A549 (cell line): ENCODE measurements around the gene RNF128. TPM values are rescaled to one million over a fixed set of nuclear protein-coding genes. Genes with fewer than 3 reads are reported as not detected.
"Not testable (repeated sequence)": the region's sequence is repeated elsewhere in the genome, so short reads cannot be mapped to it uniquely, and the experiment has no call there.

Source experiments
- ATAC-seq, 2 experiments: fragments of 200-7000 bp in 1 of 2; fragments of >200 bp in 1 of 2; cut with Nextera tagmentation in 1 of 2; cut with Tn5 transposase in 1 of 2; 3 replicates each; pipeline versions ENCODE4 v1.8.0 to v1.9.1; 2018 to 2020; ENCODE audit warnings: mild to moderate bottlenecking in 1 of 2, moderate library complexity in 1 of 2
- CTCF ChIA-PET: fragments of 300-600 bp; sonication (Branson Sonifier 250); formaldehyde crosslinking; extraction: SDS; loops from one replicate; lab custom pipeline; 2021; ENCODE audit warnings: antibody characterized with exemption, inconsistent platforms; lab: Yijun Ruan, JAX
- POLR2A ChIA-PET: fragments of 350-600 bp; formaldehyde crosslinking; extraction: SDS; loops from one replicate; lab custom pipeline; 2021; ENCODE audit warnings: antibody characterized with exemption, inconsistent platforms; lab: Yijun Ruan, JAX
- DNase-seq, 2 experiments: peaks; one replicate each; pipeline versions ENCODE4 v3.0.0 to v3.0.0-alpha.2; 2011 to 2016; ENCODE audit warnings: low read depth in 1 of 2, low spot score in 1 of 2
- FAIRE-seq: peaks from 2 replicates; lab custom pipeline; 2011; peaks lifted over from hg19 to GRCh38; lab: Jason Lieb, UNC
- H3K27ac ChIP-seq, 2 experiments: fragments of >200 bp; sonication (Bioruptor Twin); formaldehyde crosslinking; 3 replicates each; pipeline ENCODE4 v1.5.1; 2016 to 2017
- H3K4me1 ChIP-seq: fragments of >200 bp; sonication (Bioruptor Twin); formaldehyde crosslinking; 3 replicates; pipeline ENCODE4 v1.6.1; 2016
- H3K4me2 ChIP-seq: fragments of >200 bp; sonication (Bioruptor Twin); formaldehyde crosslinking; 3 replicates; pipeline ENCODE4 v1.6.1; 2016
- H3K4me3 ChIP-seq: fragments of >200 bp; sonication (Bioruptor Twin); formaldehyde crosslinking; 3 replicates; pipeline ENCODE4 v1.5.1; 2016
- H3K9me3 ChIP-seq: fragments of >200 bp; sonication (Bioruptor Twin); formaldehyde crosslinking; 3 replicates; pipeline ENCODE4 v1.6.1; 2016
- BCL3 ChIP-seq: fragments of >200 bp; sonication (Bioruptor Twin); formaldehyde crosslinking; IDR thresholded peaks from 3 replicates; pipeline ENCODE4 v1.6.1; 2016
- CBX2 ChIP-seq: fragments of 200-600 bp; sonication (generic); IDR thresholded peaks from 2 replicates; pipeline ENCODE4 v1.6.1; 2016; ENCODE audit warnings: low read depth, mild to moderate bottlenecking, borderline replicate concordance
- CEBPB ChIP-seq, 2 experiments: fragments of >200 bp in 1 of 2; sonication (Bioruptor Twin) in 1 of 2; formaldehyde crosslinking in 1 of 2; IDR thresholded peaks; 2 replicates each; pipeline ENCODE4 v1.6.1; 2012 to 2016
- EHF ChIP-seq: fragments of 250-450 bp; sonication (Bioruptor Pico); IDR thresholded peaks from 2 replicates; pipeline ENCODE4 v1.5.0; 2020; ENCODE audit warnings: mild to moderate bottlenecking
- EHMT2 ChIP-seq: fragments of 200-600 bp; sonication (generic); IDR thresholded peaks from 2 replicates; pipeline ENCODE4 v1.6.1; 2016; ENCODE audit warnings: antibody characterized with exemption, low read depth, mild to moderate bottlenecking, moderate library complexity
- EP300 ChIP-seq, 2 experiments: fragments of >200 bp; sonication (Bioruptor Twin); formaldehyde crosslinking; IDR thresholded peaks; 2 replicates in 1 of 2; 3 replicates in 1 of 2; pipeline ENCODE4 v1.6.1; 2016 to 2017
- FOSL2 ChIP-seq, 2 experiments: fragments of 450-650 bp in 1 of 2; fragments of >200 bp in 1 of 2; sonication (Bioruptor Twin) in 1 of 2; formaldehyde crosslinking; IDR thresholded peaks; 2 replicates each; pipeline versions ENCODE4 v1.5.0 to v1.6.1; 2016 to 2020; ENCODE audit warnings: mild to moderate bottlenecking in 1 of 2, moderate library complexity in 1 of 2
- GATA3 ChIP-seq: IDR thresholded peaks from 2 replicates; pipeline ENCODE4 v1.6.1; 2012; ENCODE audit warnings: borderline replicate concordance
- NR3C1 ChIP-seq: fragments of >200 bp; sonication (Bioruptor Twin); formaldehyde crosslinking; IDR thresholded peaks from 3 replicates; pipeline ENCODE4 v1.6.1; 2017
- PBX3 ChIP-seq: IDR thresholded peaks from 2 replicates; pipeline ENCODE4 v1.6.1; 2012
- PHF8 ChIP-seq: fragments of 200-600 bp; sonication (generic); IDR thresholded peaks from 2 replicates; pipeline ENCODE4 v1.6.1; 2016; ENCODE audit warnings: low read depth, mild to moderate bottlenecking, antibody characterized with exemption, moderate library complexity, borderline replicate concordance
- RCOR1 ChIP-seq: fragments of 150-350 bp; IDR thresholded peaks from 2 replicates; pipeline ENCODE4 v1.6.1; 2014; ENCODE audit warnings: antibody characterized with exemption, low read length, low read depth
- SMC3 ChIP-seq: fragments of >200 bp; sonication (Bioruptor Twin); formaldehyde crosslinking; IDR thresholded peaks from 3 replicates; pipeline ENCODE4 v1.6.1; 2018; ENCODE audit warnings: inconsistent platforms
- ZFP36 ChIP-seq: fragments of 450-650 bp; IDR thresholded peaks from 2 replicates; pipeline ENCODE4 v1.6.1; 2014; ENCODE audit warnings: borderline replicate concordance; ENCODE audit not compliant: partially characterized antibody
- ZSCAN20 ChIP-seq: fragments of 250-450 bp; sonication (Bioruptor Pico); IDR thresholded peaks from 2 replicates; pipeline ENCODE4 v1.8.0; 2022; ENCODE audit warnings: mild to moderate bottlenecking, moderate library complexity
- WGBS: methylation state at CpG from one replicate; pipeline ENCODE4 v1.1.6; 2017; ENCODE audit errors: missing lambda C conversion rate; 5-methylcytosine and 5-hydroxymethylcytosine counted together
- polyA plus RNA-seq, 4 experiments: library from polyadenylated mRNA; depleted of rRNA in 3 of 4; stranded (reverse); fragments of >200 nt; fragmentation: RNase III in 1 of 4; extraction: RNeasy Plus Mini Kit Qiagen cat#74134 plus additional on column Dnase treatment in 1 of 4; gene quantifications; 2 replicates in 3 of 4; 3 replicates in 1 of 4; pipeline ENCODE4 v1.2.3, GENCODE V29; 2011 to 2017
- TF ChIP-seq, protein P1 (sequence below): IDR thresholded peaks from 2 replicates; pipeline ENCODE4 v1.6.1; 2012

Gene RNF128
- polyA plus RNA-seq, 2 of the 4 experiments (the other 2 are of a cell fraction) = 0.22 to 0.28 TPM

DNA sequence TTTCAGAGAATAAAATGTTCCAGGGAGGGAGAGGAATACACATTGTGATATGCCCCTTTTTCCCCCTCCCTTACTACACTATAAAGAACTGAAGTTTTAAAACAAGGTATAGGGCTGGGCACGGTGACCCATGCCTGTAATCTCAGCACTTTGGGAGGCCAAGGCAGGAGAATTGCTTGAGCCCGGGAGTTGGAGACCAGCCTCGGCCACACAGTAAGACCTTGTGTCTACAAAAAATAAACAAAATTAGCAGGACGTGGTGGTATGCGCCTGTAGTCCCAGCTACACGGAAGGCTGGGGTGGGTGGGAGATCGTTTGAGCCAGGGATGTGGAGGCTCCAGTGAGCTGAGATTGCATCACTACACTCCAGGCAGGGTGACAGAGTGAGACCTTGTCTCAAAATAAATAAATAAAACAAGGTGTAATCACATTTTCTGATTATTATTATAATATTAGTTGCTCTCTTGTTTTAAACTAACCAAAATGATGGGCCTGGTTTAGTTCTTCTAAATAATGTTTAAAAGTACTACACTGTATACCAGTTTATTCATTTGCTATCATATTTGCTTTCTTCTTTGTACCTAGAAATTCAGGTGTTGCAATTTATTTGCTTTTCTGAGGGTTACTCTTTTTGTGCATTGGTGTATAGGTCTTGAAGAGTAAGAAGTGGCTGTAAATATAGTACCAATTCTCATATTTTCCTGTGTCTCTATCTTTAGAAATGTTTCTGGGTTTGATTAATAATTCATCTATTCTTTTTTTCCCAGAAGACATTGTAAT lies 84.8 kb downstream of the RNF128 start:
- TF ChIP-seq RCOR1 = no peak
- no peak for TF ChIP-seq EP300 (IDR thresholded peaks at IDR 0.05)
- no peak for TF ChIP-seq SMC3
- no peak for TF ChIP-seq PBX3
- no peak for TF ChIP-seq EHF (CRISPR knock-in tag)
- TF ChIP-seq CEBPB (IDR thresholded peaks at IDR 0.05) = no peak
- no peak for TF ChIP-seq CBX2
- TF ChIP-seq PHF8 = no peak
- no peak for TF ChIP-seq FOSL2 (IDR thresholded peaks at IDR 0.05)
- no peak for TF ChIP-seq FOSL2 (CRISPR knock-in tag; IDR thresholded peaks at IDR 0.05)
- TF ChIP-seq BCL3 = no peak
- TF ChIP-seq, protein P1, sequence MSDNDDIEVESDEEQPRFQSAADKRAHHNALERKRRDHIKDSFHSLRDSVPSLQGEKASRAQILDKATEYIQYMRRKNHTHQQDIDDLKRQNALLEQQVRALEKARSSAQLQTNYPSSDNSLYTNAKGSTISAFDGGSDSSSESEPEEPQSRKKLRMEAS = no peak
- TF ChIP-seq NR3C1 = no peak
- no peak for TF ChIP-seq EHMT2
- no peak for TF ChIP-seq GATA3
- no peak for TF ChIP-seq ZFP36
- no peak for TF ChIP-seq ZSCAN20 (CRISPR knock-in tag)

GRCh38 chrX:106812930-106813329 lies 86.4 kb downstream of the RNF128 start:
- H3K27ac ChIP-seq, DNase-seq, H3K9me3 ChIP-seq, H3K4me3 ChIP-seq, ATAC-seq, FAIRE-seq, POLR2A ChIA-PET: not testable (repeated sequence)
- Histone ChIP-seq H3K4me2 (peak overlapping the region; percentile 33; the same call in 1 of the 3 replicates), H3K4me1 (peaks cover 19% of the 10 kb centered on the region)
- CTCF ChIA-PET = interaction anchor here (0.8 kb wide), 1 partner anchor 8 kb away, joined by 4 read pairs; no protein-coding TSS in a partner anchor
- 42% methylated on average over 5 of the region's 5 CpGs for WGBS

More for the DNA sequence above, 84.8 kb downstream of the RNF128 start:
- no peaks in the 10 kb centered on the region for H3K9me3 ChIP-seq
- no peak for ATAC-seq
- no peak for FAIRE-seq
- CTCF ChIA-PET = no interaction called here
- DNase-seq = no peak
- peaks cover 19% of the 10 kb centered on the region for H3K4me1 ChIP-seq
- no peak overlapping the region for H3K27ac ChIP-seq
- H3K4me3 ChIP-seq = no peak overlapping the region
- no peak overlapping the region for H3K4me2 ChIP-seq
- POLR2A ChIA-PET = no interaction called here
- 77% methylated on average over 7 of the region's 7 CpGs for WGBS

- H3K4me3 ChIP-seq, POLR2A ChIA-PET, ATAC-seq, H3K27ac ChIP-seq, DNase-seq, FAIRE-seq, H3K4me2 ChIP-seq, CTCF ChIA-PET, H3K9me3 ChIP-seq: not testable (repeated sequence)
- WGBS = 93% methylated on average over 3 of the region's 3 CpGs
- peaks cover 19% of the 10 kb centered on the region for H3K4me1 ChIP-seq
Observed at GRCh38 chrX:106814093-106814492, 87.6 kb downstream of the RNF128 start.

Other genes starting within 250 kb of the RNF128 start
- gene RADX, start 114.7 kb upstream of the RNF128 start, polyA plus RNA-seq (2011; rRNA removed) = 0.25 and 0.29 TPM in 2 replicates
- 0.07 to 0.12 TPM (median 0.09 TPM) in 3 replicates for gene RADX, start 114.7 kb upstream of the RNF128 start, polyA plus RNA-seq (2017; fragmentation: RNase III; extraction: RNeasy Plus Mini Kit Qiagen cat#74134 plus additional on column Dnase treatment)
- 2.9 and 3.3 TPM in 2 replicates for gene TBC1D8B, start 76.0 kb downstream of the RNF128 start, polyA plus RNA-seq (2011; rRNA removed)
- gene TBC1D8B, start 76.0 kb downstream of the RNF128 start, polyA plus RNA-seq (2017; fragmentation: RNase III; extraction: RNeasy Plus Mini Kit Qiagen cat#74134 plus additional on column Dnase treatment) = 2.6 to 3.3 TPM (median 3.2 TPM) in 3 replicates
- gene RIPPLY1, start 176.6 kb downstream of the RNF128 start, polyA plus RNA-seq (2011; rRNA removed) = 0.14 and 0.28 TPM in 2 replicates
- gene RIPPLY1, start 176.6 kb downstream of the RNF128 start, polyA plus RNA-seq (2017; fragmentation: RNase III; extraction: RNeasy Plus Mini Kit Qiagen cat#74134 plus additional on column Dnase treatment) = 0.10 to 0.17 TPM (median 0.11 TPM) in 3 replicates
- 28.1 and 49.2 TPM in 2 replicates for gene CLDN2, start 193.7 kb downstream of the RNF128 start, polyA plus RNA-seq (2011; rRNA removed)
- gene CLDN2, start 193.7 kb downstream of the RNF128 start, polyA plus RNA-seq (2017; fragmentation: RNase III; extraction: RNeasy Plus Mini Kit Qiagen cat#74134 plus additional on column Dnase treatment) = 18.7 to 28.6 TPM (median 24.8 TPM) in 3 replicates